Left colon (tissue), 2 donors: Measurements from ENCODE around the gene RRP7A. TPM values are rescaled to one million over a fixed set of nuclear protein-coding genes. Genes with fewer than 3 reads are reported as not detected.
"Not testable (repeated sequence)": the region's sequence is repeated elsewhere in the genome, so short reads cannot be mapped to it uniquely, and the experiment has no call there.

ENCODE experiments used
- ATAC-seq: fragments of 200-7000 bp; cut with Tn5 transposase; one replicate; pipeline ENCODE4 v1.9.1; 2020; ENCODE audit warnings: mild to moderate bottlenecking, moderate library complexity
- DNase-seq, 2 donors: peaks; one replicate each; pipeline ENCODE4 v3.0.0-alpha.2; 2020
- intact Hi-C, 2 donors: fragments of 100-400 bp; cut with DNase I in 1 of 2; cut with micrococcal nuclease in 1 of 2; formaldehyde crosslinking; loops; one replicate each; pipeline versions ENCODE4 v1.11.2 to v1.14.0; 2022; cut with DNase I, micrococcal nuclease
- long read RNA-seq: library from polyadenylated mRNA; unstranded; transcript quantifications from one replicate; pipeline ENCODE4 v2.0.0, GENCODE V29; 2021
- total RNA-seq, 2 donors: library from RNA; stranded (reverse); fragmentation: NEBNext Ultra II Directional; extraction: Animal tissue kit (Norgen Biotek cat#: 25700); gene quantifications; one replicate each; pipeline ENCODE4 v1.2.1, GENCODE V29; 2021
- donor health status: DM: no; HTN: no; CAD: no.
- donor health status: DM: yes; HTN: yes; CAD: no.

The RRP7A gene
- 10 to 100 TPM; 33.8 to 42.4 TPM for total RNA-seq
- long read RNA-seq, transcript RRP7A-201 (7 exons, 3,801 nt): major isoform, 81 of 120 reads
- long read RNA-seq, partial matches to known transcripts: 23 of 120 reads
- long read RNA-seq, other reads (novel, unspliced or antisense): 16 of 120 reads

- ATAC-seq: peak; percentile 95
Measured at GRCh38 chr22:42519525-42520401, at the start of gene RRP7A. Gene RRP7A, minus strand, starts transcription at chr22:42519796. Its CDS starts 10 bp downstream, at chr22:42519786.

DNA sequence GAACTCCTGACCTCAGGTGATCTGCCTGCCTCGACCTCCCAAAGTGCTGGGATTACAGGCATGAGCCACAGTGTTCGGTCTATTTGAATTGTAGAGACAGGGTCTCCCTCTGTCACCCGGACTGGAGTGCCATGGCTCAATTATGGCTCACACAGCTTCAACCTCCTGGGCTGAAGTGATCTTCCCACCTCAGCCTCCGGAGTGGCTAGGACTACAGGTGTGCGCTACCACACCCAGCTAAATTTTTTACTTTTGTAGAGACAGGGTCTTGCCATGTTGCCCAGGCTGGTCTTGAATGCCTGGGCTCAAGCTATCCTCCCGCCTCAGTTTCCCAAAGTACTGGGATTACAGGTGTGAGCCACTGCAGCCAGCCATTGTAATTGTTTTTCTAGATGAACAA, 48.4 kb upstream of the RRP7A start:
- ATAC-seq, DNase-seq, intact Hi-C loops: not testable (repeated sequence)

More at GRCh38 chr22:42519525-42520401, at the start of gene RRP7A:
- intact Hi-C loops: no loop called here
- DNase-seq: peak; percentile 71 to 89

DNA sequence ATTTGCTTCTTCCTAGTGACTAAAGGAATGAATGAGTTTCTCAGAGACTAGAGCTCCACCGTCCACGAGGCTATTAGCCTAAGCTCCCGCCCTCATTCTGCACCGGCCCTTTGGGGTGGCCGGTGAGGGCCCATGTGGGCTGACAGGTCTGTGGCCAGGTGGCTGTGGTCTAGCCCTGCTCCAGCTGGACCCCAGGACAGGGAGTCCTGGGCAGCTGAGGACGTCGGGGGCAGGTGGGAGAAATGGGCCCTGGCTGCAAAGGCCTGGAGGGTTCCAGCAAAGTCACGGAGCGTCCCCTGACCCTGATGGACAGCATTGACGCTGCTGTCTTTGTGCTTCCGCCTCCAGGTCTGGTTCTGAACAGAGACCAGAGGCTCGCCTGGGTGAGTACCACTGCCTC, 46.4 kb upstream of the RRP7A start:
- ATAC-seq (no peak), DNase-seq (no peak)
- intact Hi-C loops: no loop called here

GRCh38 chr22:42564699-42565098, 45.1 kb upstream of the RRP7A start:
- DNase-seq (no peak), ATAC-seq (no peak)
- intact Hi-C loops: no loop called here

DNA sequence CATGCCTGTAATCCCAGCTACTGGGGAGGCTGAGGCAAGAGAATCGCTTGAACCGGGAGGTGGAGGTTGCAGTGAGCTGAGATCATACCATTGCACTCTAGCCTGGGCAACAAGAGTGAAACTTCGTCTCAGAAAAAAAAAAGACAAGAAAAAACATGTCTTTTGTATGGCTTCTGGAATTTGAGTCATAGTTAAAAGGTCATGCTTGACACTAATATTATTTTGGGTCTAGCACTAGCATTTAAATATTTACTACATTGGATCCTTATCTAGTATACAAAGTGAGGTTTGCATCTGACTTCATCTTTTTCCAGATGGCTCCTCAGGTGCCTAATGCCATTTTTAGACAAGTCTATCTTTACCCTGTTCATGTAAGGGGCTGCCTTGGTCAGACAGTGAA, 44.3 kb upstream of the RRP7A start:
- intact Hi-C loops, ATAC-seq, DNase-seq: not testable (repeated sequence)

DNA sequence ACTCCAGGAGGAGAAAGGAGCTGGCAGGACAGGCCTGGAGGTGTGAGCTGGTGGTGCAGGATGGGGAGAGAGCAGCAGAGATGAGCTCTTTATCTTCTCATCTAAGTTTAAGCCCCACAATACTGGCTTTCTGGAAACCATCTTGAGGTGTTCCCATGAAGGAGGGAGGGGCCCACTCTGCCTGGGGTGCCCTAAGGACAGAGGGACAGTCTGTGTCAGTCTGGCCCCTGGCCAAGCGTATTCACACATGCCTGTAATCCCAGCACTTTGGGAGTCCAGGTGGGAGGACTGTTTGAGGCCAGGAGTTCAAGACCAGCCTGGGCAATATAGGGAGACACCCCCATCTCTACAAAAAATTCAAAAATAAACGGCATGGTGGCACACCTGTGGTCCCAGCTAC, 43.1 kb upstream of the RRP7A start:
- no peak for DNase-seq

DNA sequence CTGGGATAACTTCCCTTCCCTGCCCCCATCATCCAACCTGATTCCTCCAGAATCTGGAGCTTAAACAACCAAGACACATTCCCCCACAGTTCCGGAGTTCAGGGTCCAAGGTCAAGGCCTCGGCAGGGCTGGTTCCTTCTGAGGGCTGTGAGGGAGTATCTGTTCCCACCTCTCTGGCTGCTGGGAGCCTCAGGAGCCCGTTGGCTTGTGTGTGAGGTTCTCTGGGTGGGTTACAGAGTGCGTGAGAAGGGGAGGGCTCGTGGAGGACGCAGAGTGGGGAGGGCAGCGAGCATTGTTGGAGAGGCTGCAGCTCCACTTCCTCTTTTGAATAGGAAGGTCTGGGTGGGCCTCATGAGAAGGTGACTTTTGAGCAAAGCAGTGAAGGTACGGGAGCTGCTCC, 42.7 kb upstream of the RRP7A start:
- intact Hi-C loops: no loop called here
- ATAC-seq: peak; percentile 32
- no peak for DNase-seq

More for the DNA sequence above, 43.1 kb upstream of the RRP7A start:
- intact Hi-C loops: no loop called here
- ATAC-seq: peak; percentile 4

DNA sequence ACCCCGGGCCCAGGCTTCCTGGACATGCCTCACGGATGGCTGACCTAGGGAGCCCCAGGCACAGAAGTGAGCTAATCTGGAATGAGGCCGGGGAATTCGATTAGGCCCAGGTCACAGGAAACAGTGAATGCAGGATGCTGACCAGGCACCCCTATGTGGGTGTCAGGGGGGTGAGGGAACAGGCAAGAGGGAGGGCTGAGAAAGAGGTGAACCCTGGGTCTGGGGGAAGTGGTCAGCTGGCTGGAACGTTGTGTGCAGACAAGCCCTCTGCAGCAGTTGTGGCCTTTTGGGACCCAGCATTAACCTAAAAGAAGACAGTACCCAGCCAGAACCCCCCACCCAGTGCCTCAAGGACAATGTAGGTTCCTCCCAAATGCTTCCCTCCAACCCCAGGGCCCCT, 42.3 kb upstream of the RRP7A start:
- DNase-seq (no peak), ATAC-seq (no peak)
- intact Hi-C loops: no loop called here

- intact Hi-C loops: no loop called here
- peak; percentile 18 for ATAC-seq
- no peak for DNase-seq
Measured at GRCh38 chr22:42560781-42561180, 41.2 kb upstream of the RRP7A start.

GRCh38 chr22:42560381-42560780, 40.8 kb upstream of the RRP7A start:
- intact Hi-C loops: no loop called here
- no peak for ATAC-seq
- no peak for DNase-seq

DNA sequence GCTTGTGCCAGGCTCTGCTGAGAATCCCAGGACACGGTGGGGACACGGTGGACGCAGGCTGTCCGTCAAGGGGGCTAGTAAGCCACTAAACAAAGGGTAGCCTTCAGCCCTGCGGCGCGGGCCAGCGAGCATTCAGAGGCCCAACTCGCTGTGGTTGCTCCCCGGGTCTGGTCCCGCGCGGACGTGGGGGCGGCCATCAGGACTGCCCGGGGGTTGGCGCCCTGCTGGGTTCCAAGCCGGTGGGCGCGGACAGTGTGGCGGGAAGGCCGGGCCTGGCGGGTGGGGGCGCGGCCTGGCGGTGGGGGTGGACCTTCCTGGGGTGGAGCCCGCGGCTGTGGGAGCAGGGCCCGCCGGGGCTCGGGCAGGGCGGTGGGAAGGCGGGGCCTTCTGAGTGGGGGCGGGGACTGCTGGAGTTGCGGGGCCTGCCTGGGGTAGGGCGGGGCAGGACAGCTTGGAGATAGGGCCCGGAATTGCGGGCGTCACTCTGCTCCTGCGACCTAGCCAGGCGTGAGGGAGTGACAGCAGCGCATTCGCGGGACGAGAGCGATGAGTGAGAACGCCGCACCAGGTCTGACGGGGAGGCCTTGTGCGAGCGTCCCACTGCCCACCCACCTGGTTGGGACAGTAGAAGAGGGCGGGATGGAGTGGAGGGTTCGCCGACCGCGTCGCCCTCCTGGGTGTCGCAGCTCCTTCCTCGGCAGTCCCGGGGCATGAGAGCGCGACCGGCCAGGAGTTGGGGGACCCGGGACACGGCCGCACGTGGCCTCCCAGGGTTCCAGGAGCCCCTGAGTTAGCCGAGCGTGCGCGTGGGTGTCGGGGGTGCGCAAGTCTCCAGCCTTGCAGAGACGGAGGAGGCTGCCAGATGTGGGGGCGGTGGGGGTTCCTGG, 34.1 kb upstream of the RRP7A start, which contains the start of gene SERHL2:
Gene SERHL2, plus strand, starts transcription at position 482 of the 887 bp plus-strand sequence. Its CDS starts 65 bp downstream, at position 547.
- DNase-seq: peak; percentile 90 to 93
- peak; percentile 96 for ATAC-seq
- intact Hi-C loops: no loop called here

GRCh38 chr22:42552294-42552647, 32.7 kb upstream of the RRP7A start:
- intact Hi-C loops, DNase-seq, ATAC-seq: not testable (repeated sequence)

GRCh38 chr22:42549331-42550060, 29.9 kb upstream of the RRP7A start:
- intact Hi-C loops: no loop called here
- DNase-seq: no peak
- no peak for ATAC-seq

DNA sequence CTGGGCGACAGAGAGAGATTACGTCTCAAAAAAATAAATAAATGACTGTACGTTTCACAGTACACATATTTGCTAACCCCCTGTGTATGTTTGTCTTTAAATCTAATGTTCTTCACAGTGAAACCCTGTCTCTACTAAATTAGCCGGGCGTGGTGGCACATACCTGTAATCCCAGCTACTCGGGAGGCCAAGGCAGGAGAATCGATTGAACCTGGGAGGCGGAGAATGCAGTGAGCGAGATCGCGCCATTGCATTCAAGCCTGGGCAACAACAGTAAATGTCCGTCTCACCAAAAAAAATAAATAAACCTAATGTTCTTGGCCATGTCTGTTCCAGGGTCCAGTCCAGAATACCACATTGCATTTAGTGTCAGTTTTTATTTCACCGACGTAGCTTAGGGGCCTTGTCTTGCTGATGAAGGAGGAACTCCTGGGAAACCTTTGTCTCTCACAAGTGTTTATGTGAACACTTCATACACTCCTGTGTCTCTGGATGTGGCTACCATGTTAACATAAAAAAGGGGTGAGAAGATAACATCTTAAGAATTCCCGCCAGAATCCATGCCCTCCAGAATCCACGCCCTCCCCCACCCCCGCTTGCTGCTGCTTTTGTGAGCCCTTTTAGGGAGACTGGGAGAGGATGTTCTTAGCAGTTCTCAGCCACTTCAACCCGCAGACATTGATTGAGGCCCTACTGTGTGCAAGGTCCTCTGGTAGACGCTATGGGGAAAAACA, 29.2 kb upstream of the RRP7A start:
- intact Hi-C loops: no loop called here
- ATAC-seq (no peak), DNase-seq (no peak)

- ATAC-seq, DNase-seq, intact Hi-C loops: not testable (repeated sequence)
Measured at GRCh38 chr22:42548126-42548525, 28.5 kb upstream of the RRP7A start.

- ATAC-seq: no peak
- intact Hi-C loops: no loop called here
Measured at GRCh38 chr22:42547562-42547961, 28.0 kb upstream of the RRP7A start.

GRCh38 chr22:42544686-42545085, 25.1 kb upstream of the RRP7A start:
- intact Hi-C loops: no loop called here
- ATAC-seq: peak; percentile 19
- no peak for DNase-seq

More at GRCh38 chr22:42547562-42547961, 28.0 kb upstream of the RRP7A start:
- no peak for DNase-seq

- intact Hi-C loops: not testable (repeated sequence)
- DNase-seq: peak in 1 of 2 donors; percentile 35
- peak; percentile 91 for ATAC-seq
Measured at GRCh38 chr22:42539236-42539771, 19.7 kb upstream of the RRP7A start.
